HG03103 (cell line): ENCODE data around the gene ACTN3.
"Not testable (repeated sequence)": the region's sequence is repeated elsewhere in the genome, so short reads cannot be mapped to it uniquely, and the experiment has no call there.

Experiments used
- ATAC-seq: cut with Tn5 transposase; IDR thresholded peaks from one replicate; pipeline ENCODE4 v1.9.1; 2021; ENCODE audit warnings: low read depth; ENCODE audit not compliant: unreplicated experiment

Gene ACTN3

DNA sequence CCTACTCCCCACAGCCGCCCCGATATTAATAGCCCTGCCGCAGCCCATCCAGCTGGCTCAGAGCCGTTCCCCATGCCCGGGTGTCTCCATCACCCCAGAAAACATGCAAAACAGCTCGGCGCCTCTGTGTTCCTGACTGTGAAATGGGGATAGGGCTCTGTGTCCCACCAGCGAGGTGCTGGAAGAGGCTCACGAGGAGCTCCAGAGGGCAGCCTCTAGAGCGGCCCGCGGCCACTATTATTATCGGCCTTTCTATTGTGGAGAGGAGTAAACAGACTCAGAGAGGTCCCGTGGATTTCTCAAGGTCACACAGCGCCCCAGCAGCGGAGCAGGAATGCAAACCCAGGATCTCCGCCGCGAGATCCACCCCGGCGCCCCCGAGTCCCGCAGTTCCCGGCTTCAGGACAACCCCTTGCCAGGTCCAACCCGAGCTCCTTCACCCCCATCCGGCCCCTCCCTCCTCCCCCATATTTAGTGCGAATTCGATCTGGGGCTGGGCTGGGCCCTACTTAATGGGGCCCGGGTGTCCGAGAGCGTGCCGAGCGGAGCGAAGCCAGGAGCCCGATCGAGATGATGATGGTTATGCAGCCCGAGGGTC, at the start of gene ACTN3:
TSS of gene ACTN3 (plus strand) at position 536 of the 598 bp plus-strand sequence. CDS start at position 571, 35 bp downstream.
- peak; percentile 6 for ATAC-seq

DNA sequence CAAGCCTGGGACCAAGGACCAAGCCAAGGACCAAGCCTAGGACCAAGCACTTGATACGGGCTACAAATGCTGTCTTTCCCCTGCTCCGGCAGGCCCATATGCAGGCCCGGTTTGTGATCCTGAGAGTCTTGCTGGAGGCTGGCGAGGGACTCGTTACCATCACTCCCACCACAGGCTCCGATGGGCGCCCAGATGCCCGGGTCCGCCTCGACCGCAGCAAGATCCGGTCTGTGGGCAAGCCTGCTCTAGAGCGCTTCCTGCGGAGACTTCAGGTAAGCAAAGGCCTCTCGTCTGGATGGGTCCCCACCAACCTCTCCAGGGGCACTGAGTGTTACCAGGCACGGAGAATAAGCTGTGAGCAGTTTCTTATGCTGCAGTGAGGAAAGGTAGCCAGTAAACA, 49.5 kb upstream of the ACTN3 start:
- no peak for ATAC-seq

DNA sequence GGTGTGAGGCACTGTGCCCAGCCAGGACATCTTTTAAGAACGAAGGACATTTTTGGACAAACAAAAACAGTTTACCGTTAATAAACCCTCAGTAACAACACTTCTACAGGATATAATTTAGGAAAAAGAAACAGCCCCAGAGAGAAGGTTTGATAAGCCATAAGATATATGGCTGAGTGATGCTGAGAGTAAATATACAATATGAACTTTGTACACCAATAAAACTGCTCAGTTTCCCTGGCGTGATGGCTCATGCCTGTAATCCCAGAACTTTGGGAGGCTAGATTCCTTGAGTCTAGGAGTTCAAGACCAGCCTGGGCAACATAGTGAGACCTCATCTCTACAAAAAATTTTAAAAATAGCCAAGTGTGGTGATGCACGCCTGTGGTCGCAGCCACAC, 48.2 kb upstream of the ACTN3 start:
- ATAC-seq: no peak

DNA sequence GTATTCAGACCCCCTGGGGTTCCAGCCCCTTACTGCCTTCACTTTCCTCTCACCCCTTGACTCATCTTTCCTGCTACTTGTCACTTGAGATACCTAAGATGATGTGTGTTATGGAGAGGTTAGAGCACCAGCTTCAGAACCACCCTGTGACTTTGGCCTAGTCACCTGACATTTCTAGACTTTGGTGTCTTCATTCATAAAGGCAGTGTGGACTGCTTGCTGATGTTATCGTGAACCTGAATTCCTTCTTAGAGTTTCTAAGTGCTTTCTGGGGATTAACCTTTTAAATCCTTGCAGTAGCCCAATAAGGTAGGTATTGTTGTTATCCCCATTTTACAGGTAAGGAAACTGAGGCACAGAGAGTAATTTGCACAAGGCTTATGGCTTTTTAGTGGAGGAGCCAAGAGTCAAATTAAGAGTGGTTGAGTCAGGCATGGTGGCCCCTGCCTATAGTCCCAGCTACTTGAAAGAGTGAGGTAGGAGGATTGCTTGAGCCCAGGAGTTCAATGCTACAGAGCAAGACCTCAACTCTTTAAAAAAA, 41.4 kb upstream of the ACTN3 start:
- no peak for ATAC-seq

DNA sequence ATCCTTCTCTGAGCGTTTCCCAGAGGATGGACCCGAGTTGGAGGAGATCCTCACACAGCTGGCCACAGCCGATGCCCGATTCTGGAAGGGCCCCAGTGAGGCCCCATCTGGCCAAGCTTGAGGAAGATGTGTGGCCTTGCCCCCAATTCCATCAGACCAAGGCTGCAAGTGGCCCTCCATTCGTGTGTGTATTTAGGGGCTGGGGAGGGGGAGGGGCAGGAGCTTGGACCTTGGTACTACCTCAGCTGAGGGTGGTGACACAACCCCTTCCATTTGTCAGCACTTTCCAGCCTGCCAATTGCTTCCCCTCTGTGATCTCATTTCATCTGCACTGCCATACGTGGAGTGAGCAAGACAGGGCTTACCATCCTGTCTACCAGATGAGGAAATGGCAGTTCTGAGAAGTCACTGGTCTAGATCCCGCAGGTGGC, 37.6 kb upstream of the ACTN3 start:
- no peak for ATAC-seq

DNA sequence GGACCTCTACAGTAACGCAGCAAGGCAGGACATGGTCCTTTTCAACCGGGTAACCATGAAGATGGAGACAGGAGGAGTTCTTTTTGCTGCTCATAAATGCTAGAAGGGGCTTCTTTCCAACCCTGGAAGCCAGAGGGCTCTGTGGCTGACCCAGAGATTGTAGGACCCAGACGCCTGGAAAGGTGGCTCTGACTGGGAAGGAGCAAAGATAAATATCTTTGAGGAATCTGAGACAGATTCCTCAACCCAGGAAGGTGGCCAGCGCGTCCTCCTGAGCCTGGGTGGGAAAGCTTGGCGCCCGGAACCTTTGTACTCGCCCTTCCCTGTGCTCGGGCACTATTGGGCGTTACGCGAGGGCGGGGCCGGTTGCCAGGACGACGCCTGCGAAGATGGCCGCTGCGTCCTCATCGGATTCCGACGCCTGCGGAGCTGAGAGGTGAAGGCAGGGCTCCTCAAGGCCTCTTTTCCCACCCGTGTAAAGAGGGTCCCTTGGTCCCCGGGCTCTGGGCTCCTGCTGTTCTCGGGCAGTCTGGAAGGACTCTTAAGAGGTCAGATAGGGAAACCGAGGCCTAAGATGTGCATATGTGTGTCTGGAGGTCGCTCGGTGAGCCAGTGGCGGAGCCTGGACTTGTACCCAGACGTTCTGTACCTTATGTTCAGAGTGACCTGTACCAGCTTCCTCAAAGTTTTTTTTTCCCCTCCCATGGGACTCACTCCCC, 36.3 kb upstream of the ACTN3 start, which contains the start of gene BBS1:
TSS of gene BBS1 (plus strand) at position 365 of the 719 bp plus-strand sequence. CDS start at position 390, 25 bp downstream.
- peak; percentile 93 for ATAC-seq

DNA sequence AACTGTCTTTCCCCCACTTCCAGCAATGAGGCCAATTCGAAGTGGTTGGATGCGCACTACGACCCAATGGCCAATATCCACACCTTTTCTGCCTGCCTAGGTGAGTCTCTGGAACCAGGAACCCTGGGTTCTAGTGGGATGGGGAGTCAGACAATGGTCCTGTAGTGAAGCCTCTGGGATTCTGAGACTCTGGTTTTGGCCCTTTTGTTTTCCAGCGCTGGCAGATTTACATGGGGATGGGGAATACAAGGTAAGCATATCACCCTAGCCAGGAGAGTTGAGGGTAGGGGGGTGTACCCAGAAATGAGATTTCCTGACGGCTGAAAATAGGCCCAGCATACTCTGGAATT, 35.7 kb upstream of the ACTN3 start:
- no peak for ATAC-seq

DNA sequence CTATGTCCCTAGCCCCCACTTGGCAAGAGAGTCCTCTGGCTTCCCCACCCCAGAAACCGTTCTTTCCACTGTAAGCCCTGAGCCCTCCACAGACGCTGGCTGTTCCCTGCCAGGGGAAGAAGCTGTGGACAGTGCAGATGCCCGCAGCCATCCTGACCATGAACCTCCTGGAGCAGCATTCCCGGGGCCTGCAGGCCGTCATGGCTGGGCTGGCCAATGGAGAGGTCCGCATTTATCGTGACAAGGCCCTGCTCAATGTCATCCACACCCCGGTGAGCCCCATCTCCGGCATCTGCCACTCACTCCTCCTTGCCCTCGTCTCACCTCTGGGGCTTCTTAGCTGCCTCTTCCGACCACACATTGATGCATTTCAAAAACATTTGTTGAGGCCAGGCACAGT, 23.1 kb upstream of the ACTN3 start:
- no peak for ATAC-seq

DNA sequence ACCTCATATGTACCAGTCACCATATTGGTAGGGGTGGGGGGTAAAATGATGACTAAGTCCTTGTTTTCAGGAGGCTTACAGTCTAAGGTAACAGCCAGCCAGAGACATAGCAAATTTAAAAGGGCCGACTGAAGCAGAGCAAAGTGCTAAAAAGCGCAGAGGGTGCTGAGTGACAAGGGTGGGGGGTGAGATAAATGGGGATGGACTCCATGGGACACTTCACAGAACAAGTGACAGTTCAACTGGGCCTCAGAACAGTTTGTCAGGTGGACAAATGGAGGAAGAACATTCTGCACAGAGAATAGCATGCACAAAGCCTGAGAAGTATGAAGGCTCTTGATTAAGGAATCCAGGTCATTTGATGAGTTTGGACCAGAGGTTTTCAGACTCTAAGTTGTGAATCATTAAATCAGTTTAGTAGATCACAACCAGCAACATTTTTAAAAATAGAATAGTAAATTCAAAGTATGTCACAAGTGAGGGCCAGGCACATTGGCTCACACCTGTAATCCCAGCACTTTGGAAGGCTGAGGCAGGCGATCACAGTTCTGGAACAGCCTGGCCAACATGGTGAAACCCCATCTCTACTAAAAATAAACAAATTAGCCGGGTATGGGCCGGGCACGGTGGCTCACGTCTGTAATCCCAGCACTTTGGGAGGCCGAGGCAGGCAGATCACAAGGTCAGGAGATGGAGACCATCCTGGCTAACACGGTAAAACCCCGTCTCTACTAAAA, 22.2 kb upstream of the ACTN3 start:
- no peak for ATAC-seq

DNA sequence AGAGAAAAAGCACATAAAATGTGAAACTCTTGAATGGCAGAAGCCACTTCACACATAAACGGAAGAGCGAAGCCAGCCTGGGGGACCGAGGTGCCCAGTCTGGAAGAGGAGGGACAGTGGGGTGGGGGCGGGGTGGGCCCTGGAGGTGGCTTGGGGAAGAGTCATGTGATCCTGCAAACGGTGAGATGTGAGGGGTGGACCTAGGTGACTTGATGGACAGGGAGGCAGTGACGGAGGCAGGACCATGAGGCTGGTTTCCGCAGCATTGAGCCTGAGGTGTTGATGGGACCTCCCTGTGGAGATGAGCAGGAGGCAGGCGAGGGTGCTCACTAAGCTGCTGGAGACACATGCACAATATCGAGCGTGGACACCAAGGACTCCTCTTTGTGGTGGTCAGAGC, 17.6 kb upstream of the ACTN3 start:
- no peak for ATAC-seq

DNA sequence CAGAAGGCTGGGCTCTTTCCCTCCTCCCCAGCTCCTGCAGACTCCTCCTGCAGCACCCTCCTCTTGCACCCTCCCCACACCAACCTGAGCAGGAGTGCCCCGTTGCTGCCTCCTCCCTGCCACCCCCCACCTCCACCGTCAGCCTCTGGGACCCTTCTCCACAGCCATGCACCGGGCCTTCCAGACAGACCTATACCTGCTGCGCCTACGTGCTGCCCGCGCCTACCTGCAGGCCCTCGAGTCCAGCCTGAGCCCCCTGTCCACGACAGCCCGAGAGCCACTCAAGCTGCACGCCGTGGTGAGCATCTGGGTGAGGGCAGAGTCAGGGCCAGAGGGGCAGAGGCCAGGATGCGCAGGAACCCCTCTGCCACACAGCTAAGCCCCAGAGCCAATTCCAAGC, 17.0 kb upstream of the ACTN3 start:
- ATAC-seq: no peak

DNA sequence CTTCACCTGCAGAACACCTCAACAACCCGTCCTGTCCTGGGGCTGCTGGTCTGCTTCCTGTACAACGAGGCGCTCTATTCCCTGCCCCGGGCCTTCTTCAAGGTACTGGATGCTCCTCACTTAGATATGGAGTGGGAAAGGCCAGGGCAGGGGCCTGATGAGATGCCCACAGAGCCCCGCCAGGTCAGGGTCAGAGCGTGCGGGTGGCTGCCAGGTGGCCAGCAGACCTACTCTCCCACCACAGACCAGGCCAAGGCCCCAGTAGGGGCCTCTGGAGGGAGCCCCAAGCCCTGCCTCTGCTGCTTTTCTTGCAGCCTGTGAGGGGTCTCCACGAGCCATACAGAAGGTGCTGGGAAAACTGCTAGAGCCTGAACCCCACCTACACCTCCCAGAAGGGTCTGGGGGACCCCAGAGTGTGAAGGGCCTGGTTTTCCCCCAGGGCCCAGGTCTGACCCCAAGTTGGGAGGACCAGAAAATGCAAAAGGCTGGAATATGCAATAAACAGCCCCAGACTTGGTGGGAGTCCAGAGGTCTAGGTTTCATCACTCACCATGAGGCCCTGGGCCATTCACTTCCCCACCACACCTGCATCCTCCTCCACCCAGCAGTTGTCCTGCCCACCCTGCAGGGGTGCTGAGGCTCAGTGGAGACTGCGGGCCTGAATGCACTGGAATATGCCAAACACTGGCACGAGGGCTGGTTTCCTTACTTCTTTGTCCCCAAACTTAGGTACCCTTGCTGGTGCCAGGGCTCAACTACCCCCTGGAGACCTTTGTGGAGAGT, 15.6 kb upstream of the ACTN3 start:
- no peak for ATAC-seq

DNA sequence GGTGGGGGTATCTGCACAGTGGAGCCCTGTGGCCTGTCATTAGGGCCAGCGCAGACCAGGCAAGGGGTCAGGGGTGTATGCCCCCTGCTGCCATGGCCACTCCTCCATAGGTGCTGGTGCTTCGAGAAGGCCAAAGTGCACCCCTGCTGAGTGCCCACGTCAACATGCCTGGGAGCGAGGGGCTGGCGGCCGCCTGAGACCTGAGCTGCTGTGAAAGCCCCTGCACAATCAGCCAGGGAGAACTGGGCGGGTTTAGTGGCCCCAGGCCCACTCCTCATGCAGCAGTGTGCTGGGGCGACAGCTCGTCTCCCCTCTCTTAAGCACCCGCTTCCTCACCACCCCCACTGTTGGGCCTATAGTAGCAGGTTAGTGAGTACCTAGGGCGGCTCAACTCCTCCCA, 14.9 kb upstream of the ACTN3 start:
- ATAC-seq: no peak

DNA sequence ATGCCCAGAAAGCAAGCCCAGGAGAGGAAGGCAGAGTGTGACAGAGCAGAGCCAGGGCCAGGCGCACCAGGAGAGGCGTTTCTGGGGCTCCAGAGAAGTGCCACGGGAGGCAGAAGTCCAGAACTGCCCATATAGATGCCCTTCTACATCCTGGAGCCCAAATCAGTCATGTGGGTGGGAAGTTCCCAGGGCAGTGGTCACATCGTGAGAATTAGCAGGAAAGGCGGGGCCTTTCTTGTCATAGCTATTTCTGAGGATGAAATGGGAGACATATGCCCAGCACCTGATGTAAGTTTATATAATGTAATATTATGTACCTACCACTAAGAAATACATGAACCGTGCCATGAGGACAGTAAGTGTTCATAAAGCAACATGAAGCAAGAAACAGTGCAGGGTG, 13.9 kb upstream of the ACTN3 start:
- ATAC-seq: no peak

DNA sequence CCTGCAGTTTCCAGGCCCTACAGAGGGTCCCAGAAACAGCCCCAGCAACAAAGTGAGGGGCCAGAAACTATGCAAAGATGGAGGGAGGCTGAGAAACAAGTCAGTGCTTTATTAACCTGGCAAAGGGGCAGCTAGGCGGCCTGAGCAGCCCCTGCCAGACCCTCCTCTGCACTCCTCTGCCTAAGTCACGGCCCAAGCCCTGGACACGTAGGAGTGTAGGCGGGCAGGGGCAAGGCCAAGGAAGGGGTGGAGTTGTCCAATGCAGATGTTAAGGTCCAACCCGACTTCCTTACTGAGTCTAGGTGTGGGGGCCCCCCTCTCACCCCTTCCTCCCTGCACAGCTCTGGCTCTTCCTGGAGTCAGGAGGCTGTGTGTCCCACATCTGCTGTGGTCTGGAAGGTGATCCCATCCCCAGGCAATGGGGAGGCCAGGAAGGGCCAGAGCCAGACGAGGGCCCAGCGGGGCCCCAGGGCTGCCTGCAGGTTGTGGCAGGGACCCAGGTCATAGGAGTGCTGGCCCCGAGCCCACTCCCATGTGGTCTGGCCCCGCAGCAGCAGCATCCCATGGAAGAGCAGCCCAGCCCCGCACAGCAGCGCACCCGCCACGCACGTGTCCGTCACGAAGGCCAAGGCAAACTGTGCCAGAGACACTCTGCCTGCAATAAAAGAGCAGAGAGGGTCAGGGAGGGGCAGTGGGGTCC, 7.4 kb upstream of the ACTN3 start:
- no peak for ATAC-seq

DNA sequence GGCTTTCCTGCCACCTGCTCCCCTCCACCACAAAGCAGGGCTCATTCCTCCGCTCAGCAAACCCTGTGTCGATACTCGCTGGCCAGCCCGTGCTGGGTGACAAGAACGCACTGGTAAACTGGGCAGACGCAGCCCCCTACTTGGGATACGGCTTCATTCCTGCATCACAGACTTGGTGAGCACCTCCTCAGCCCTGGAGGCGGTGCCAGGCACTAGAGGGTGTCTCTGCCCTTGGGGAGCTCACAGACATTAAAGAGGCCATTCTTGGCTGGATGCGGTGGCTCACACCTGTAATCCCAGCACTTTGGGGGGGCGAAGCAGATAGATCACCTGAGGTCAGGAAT, 6.9 kb upstream of the ACTN3 start:
- no peak for ATAC-seq

DNA sequence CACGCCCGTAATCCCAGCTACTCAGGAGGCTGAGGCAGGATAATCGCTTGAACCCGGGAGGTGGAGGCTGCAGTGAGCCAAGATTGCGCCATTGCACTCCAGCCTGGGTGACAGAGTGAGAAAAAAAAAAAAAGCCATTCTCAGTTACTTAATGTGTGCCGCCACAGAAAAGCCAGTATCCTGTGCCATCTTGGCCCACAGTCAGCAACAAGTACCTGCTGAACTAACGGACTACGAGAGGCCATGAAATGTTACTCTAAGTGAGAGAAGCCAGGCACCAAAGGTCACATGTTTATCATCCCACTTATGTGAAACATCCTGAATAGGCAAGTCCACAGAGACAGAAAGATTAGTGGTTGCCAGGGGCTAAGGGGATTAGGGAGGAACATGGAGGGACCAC, 6.1 kb upstream of the ACTN3 start:
- ATAC-seq: not testable (repeated sequence)

DNA sequence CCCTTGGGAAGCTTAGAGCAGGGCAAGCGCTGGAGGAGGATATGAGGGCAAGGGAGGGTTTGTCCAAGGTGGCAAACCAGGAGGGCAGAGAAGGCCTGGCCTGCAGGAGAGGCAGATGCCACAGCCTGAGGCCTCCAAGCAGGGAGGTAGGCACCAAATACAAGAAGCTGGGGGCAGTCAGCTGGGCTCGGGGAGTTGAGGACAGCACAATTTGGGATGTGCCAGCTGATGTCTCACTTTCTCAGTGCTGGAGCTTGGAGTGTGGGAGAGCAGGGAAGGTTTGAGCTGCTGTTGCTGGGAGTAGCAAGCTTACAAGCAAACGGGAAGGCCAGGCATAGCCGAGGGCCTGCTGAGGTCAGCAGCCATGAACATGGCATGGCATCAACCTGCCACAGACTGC, 4.8 kb upstream of the ACTN3 start:
- ATAC-seq: no peak

DNA sequence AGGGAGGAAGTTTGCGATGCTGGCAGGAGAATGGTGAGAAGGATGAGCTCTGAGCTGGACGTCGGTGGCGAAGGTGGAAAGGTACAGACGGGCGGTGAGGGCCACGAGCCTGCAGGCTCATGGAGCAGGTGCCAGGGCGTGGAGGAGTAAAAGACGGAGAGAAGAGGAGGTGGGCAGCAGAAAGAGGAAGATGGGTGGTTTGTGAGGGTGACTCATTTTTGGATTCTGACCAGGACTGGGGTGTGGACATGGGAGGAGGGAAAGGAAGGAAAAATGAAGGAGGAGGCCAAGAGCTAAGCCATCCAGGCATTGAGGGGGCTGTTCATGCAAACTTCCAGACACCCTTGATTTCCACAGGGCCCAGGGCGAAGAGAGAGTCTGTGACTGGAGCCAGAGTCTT, 4.3 kb upstream of the ACTN3 start:
- ATAC-seq: no peak
